PFSK-1 (cell line): ENCODE results near the gene RBMS3.

Source experiments
- POLR2AphosphoS5 ChIP-seq: IDR thresholded peaks from 2 replicates; pipeline ENCODE4 v1.6.1; 2012; ENCODE audit warnings: low read depth, mild to moderate bottlenecking, control low read depth, low read length, moderate library complexity
- TAF1 ChIP-seq: IDR thresholded peaks from 2 replicates; pipeline ENCODE4 v1.6.1; 2012; ENCODE audit warnings: low read length, control low read depth, borderline replicate concordance; ENCODE audit not compliant: insufficient read depth

DNA sequence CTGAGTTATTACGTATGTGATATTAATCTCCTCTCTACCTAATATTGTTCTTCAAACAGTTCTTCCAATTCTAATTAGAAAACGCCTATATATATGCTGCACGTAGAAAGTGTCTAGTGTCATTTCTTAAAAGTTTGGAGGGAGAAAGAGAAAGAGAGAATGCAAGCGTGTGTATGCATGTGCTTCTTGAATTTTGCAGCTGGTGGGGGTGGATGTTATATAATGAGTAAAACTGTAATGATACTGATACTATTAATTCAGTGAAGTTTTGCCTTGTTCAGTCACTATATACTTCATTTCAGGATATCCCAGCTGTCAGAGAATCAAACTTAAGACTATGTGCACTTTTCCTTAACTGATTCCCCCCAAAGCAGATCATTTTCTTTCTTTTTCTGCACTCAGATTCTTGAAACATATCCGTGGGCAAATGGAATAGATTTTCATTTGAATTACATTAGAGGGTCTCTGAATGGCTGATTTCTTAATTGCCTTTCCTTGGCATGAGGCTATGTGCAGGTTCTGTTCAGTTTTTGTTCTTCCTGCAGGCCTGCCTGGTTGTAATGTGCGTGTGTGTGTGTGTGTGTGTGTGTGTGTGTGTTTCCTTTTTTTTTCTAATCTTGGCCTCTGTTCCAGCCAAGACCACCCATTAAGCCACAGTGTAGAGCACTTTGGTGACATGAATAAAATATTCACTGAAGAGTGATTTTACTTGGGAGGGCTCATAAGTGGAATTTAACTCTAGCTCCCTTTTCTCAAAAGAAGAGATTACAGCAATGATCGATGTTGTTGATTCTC, 617.5 kb downstream of the RBMS3 start:
- no peak for TF ChIP-seq TAF1
- TF ChIP-seq POLR2AphosphoS5, result no peak
